ENCODE results near the gene SMCO4. TPM values are rescaled to one million over a fixed set of nuclear protein-coding genes. Genes with fewer than 3 reads are reported as not detected.
"Not testable (repeated sequence)": the region's sequence is repeated elsewhere in the genome, so short reads cannot be mapped to it uniquely, and the experiment has no call there.

Gene SMCO4
- total RNA-seq, 2 experiments from 2014 or later = 37.5 to 62.6 TPM

- CTCF ChIA-PET; H3K9me3 Mint-ChIP-seq (ENCODE audit: low read depth); H3K27ac Mint-ChIP-seq; H3K4me3 Mint-ChIP-seq; H3K27me3 Mint-ChIP-seq; ATAC-seq; H3K36me3 Mint-ChIP-seq; H3K4me1 Mint-ChIP-seq; DNase-seq: not testable (repeated sequence)
Observed at GRCh38 chr11:93443232-93443631, 100.0 kb downstream of the SMCO4 start.

DNA sequence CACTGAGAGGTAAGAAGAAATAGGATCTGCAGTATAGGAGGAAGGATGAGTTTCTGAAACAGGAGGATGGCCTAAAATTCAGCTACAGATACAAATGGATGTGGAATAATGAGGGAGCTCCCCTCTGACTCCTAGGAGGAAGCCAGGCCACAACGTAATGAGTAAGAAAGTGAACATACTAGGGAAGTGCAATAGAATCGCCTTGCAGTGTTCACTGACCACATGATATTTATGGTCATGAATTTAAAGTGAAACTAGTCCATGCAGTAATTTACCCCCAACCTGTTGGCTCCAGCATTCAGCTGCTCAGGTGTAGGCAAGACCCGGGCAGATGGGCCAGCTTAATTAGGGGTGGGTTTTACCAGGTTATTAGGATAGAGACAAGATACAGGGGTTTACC is 110.9 kb downstream of the SMCO4 start:
- DNase-seq (no peak), ATAC-seq (no peak)
- Mint-ChIP-seq H3K4me1 (no peaks in the 10 kb centered on the region), H3K27ac (no peak overlapping the region), H3K27me3 (no peaks in the 10 kb centered on the region), H3K9me3 (ENCODE audit: low read depth) (no peaks in the 10 kb centered on the region), H3K4me3 (no peak overlapping the region), H3K36me3 (no peaks in the 10 kb centered on the region)
- CTCF ChIA-PET = no interaction called here

Other genes with a start within 250 kb of the SMCO4 start
- not detected for gene DEUP1, start 212.6 kb downstream of the SMCO4 start, total RNA-seq
- gene CEP295, start 118.3 kb upstream of the SMCO4 start, total RNA-seq = 10 to 100 TPM; 29.5 to 34.2 TPM
- gene TAF1D, start 198.1 kb upstream of the SMCO4 start, total RNA-seq = 100 to 1,000 TPM; 201 to 221 TPM
- 10 to 100 TPM; 17.1 to 18.3 TPM for gene C11orf54, start 198.3 kb upstream of the SMCO4 start, total RNA-seq
- gene MED17, start 240.9 kb upstream of the SMCO4 start, total RNA-seq = 10 to 100 TPM; 38.8 to 47.2 TPM

All from activated CD8-positive, alpha-beta memory T cell treated with anti-CD3 and anti-CD28 coated beads, Interleukin-2, amount 10 ng/mL, durations not matched to agents 7 days and 5 days (primary cell).